Measurements from ENCODE around the gene CLEC4M.

Gene CLEC4M

GRCh38 chr19:7818806-7819205 is 55.8 kb downstream of the CLEC4M start:
- CTCF ChIA-PET: interaction anchor here (0.6 kb wide), 1 partner anchor 166 kb away, joined by 3 read pairs; no protein-coding TSS in a partner anchor
- POLR2A ChIA-PET: no interaction called here
- DNase-seq (ENCODE audit: low read depth, low spot score): no peak
- no peak overlapping the region for H3K4me3 ChIP-seq (ENCODE audit: low read depth, low read length)
- TF ChIP-seq, protein P1, sequence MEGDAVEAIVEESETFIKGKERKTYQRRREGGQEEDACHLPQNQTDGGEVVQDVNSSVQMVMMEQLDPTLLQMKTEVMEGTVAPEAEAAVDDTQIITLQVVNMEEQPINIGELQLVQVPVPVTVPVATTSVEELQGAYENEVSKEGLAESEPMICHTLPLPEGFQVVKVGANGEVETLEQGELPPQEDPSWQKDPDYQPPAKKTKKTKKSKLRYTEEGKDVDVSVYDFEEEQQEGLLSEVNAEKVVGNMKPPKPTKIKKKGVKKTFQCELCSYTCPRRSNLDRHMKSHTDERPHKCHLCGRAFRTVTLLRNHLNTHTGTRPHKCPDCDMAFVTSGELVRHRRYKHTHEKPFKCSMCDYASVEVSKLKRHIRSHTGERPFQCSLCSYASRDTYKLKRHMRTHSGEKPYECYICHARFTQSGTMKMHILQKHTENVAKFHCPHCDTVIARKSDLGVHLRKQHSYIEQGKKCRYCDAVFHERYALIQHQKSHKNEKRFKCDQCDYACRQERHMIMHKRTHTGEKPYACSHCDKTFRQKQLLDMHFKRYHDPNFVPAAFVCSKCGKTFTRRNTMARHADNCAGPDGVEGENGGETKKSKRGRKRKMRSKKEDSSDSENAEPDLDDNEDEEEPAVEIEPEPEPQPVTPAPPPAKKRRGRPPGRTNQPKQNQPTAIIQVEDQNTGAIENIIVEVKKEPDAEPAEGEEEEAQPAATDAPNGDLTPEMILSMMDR (IDR thresholded peaks at IDR 0.05; ENCODE audit: insufficient read depth, low read length, missing control alignments): no peak

Data from AG04449 (cell line).